PC-9 (cell line): Measurements from ENCODE around the gene ACAD8. TPM values are rescaled to one million over a fixed set of nuclear protein-coding genes. Genes with fewer than 3 reads are reported as not detected.
A peak's percentile ranks its signal among the peaks of the same experiment; 100 is the strongest.
"Not testable (repeated sequence)": the region's sequence is repeated elsewhere in the genome, so short reads cannot be mapped to it uniquely, and the experiment has no call there.

Source experiments
- BruUV-seq: library from RNA; stranded (reverse); fragments of 400-500 nt; replicated peaks from 2 replicates; lab custom pipeline; 2021; lab: Mats Ljungman, UMichigan
- CTCF ChIA-PET: fragments of 300-600 bp; sonication (Branson Sonifier 250); formaldehyde crosslinking; loops from one replicate; lab custom pipeline; 2022; ENCODE audit warnings: antibody characterized with exemption; lab: Charles Lee
- POLR2A ChIA-PET: fragments of 300-600 bp; sonication (Branson Sonifier 250); formaldehyde crosslinking; loops from one replicate; lab custom pipeline; 2022; ENCODE audit warnings: antibody characterized with exemption; ENCODE audit not compliant: unreplicated experiment; lab: Charles Lee
- DNase-seq, 2 experiments: peaks; one replicate each; pipeline versions ENCODE4 v3.0.0 to v3.0.0-alpha.2; 2015 to 2022; ENCODE audit warnings: mixed read lengths in 1 of 2
- H2AFZ ChIP-seq: fragments of 200-600 bp; sonication (generic); 2 replicates; pipeline ENCODE4 v1.8.1; 2017; ENCODE audit warnings: antibody characterized with exemption
- H3F3A ChIP-seq: fragments of 200-600 bp; sonication (generic); 2 replicates; pipeline ENCODE4 v1.8.1; 2017; ENCODE audit warnings: antibody characterized with exemption, mild to moderate bottlenecking, low read depth; ENCODE audit not compliant: insufficient read depth
- H3K27ac ChIP-seq: fragments of 200-600 bp; sonication (generic); 2 replicates; pipeline ENCODE4 v1.6.1; 2016; ENCODE audit warnings: mixed run types
- H3K27me3 ChIP-seq: fragments of 200-600 bp; sonication (generic); 2 replicates; pipeline ENCODE4 v1.6.1; 2016; ENCODE audit warnings: low read depth, mixed run types; ENCODE audit not compliant: insufficient read depth
- H3K36me3 ChIP-seq: fragments of 200-600 bp; sonication (generic); 2 replicates; pipeline ENCODE4 v1.6.1; 2016; ENCODE audit warnings: low read depth, mixed run types
- H3K4me1 ChIP-seq: fragments of 200-600 bp; sonication (generic); replicated peaks from 2 replicates; pipeline ENCODE4 v1.6.1; 2016; ENCODE audit warnings: mixed run types; ENCODE audit not compliant: insufficient read depth
- H3K4me2 ChIP-seq: fragments of 200-600 bp; sonication (generic); 2 replicates; pipeline ENCODE4 v1.6.1; 2017; ENCODE audit warnings: mixed run types
- H3K4me3 ChIP-seq: fragments of 200-600 bp; sonication (generic); 2 replicates; pipeline ENCODE4 v1.6.1; 2016; ENCODE audit warnings: mixed run types
- H3K79me2 ChIP-seq: fragments of 200-600 bp; sonication (generic); 2 replicates; pipeline ENCODE4 v1.6.1; 2017; ENCODE audit warnings: low read depth, mixed run types
- H3K9me2 ChIP-seq: fragments of 200-600 bp; sonication (generic); 2 replicates; pipeline ENCODE4 v1.8.1; 2017; ENCODE audit warnings: mild to moderate bottlenecking; ENCODE audit not compliant: insufficient read depth
- H3K9me3 ChIP-seq: fragments of 200-600 bp; sonication (generic); 2 replicates; pipeline ENCODE4 v1.8.1; 2016; ENCODE audit warnings: low read depth; ENCODE audit not compliant: insufficient read depth
- H4K20me1 ChIP-seq: fragments of 200-600 bp; sonication (generic); 2 replicates; pipeline ENCODE4 v1.8.1; 2017; ENCODE audit not compliant: insufficient read depth
- EZH2 ChIP-seq: fragments of 200-600 bp; sonication (generic); IDR thresholded peaks from 2 replicates; pipeline ENCODE4 v1.8.0; 2017; ENCODE audit warnings: antibody characterized with exemption, low read depth
- intact Hi-C: fragments of 100-400 bp; cut with micrococcal nuclease; formaldehyde crosslinking; loops from one replicate; pipeline ENCODE4 v1.10.0; 2022; ENCODE audit not compliant: unreplicated experiment
- total RNA-seq: library from RNA; stranded (reverse); gene quantifications from 2 replicates; pipeline ENCODE4 v1.2.3, GENCODE V29; 2021
- TF ChIP-seq, protein P1 (sequence below): fragments of 200-600 bp; sonication (generic); conservative IDR thresholded peaks from 2 replicates; pipeline ENCODE4 v1.6.1; 2017; ENCODE audit warnings: mixed run types, antibody characterized with exemption, mild to moderate bottlenecking, moderate library complexity

Gene ACAD8
- total RNA-seq, 1 experiment from 2014 or later = 16.1 TPM

DNA sequence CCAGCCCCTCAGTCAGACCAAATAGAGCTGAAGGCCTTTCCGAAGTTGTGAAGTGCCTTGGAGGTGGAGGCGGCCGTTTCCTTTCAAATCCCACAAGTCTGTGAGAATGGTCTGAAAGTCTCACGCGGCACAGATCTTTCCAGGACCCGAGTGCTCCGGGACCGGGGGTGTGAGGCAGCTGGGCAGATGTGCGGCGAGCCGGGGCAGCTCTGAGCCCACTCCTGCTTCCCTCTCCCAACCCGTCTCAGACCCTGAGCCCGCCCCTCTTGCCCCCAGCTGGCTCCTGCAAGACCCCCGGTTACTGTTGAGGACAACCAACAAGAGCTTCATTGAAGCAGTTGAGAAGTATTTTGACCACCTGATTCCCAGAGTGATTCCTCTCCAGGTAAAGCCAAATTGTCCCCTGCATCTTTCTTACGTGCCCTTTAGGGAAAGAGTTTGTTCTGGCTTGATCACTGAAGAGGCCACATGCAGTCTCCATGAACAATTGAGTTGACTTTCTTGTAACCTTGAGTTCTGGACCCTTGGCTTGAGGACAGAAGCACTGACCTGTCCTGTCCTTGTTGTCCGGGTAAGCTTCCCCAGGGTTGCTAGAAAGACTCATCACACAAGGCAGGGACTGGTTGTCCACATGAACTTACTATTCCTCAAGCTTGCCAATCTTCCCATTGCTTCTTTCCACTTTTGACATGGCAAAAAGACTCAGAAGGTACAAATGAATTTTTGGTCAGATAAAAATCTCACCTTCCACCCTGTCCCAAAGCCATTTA is 30.3 kb downstream of the ACAD8 start:
- Histone ChIP-seq H3K4me1 (no peaks in the 10 kb centered on the region), H3K36me3 (no peaks in the 10 kb centered on the region), H3K4me2 (no peak overlapping the region), H3K27ac (no peak overlapping the region), H3F3A (peaks cover 4% of the 10 kb centered on the region; the same call in 1 of the 2 replicates), H2AFZ (no peak overlapping the region), H3K9me3 (no peaks in the 10 kb centered on the region), H4K20me1 (no peaks in the 10 kb centered on the region), H3K27me3 (peaks cover 5% of the 10 kb centered on the region; the same call in 1 of the 2 replicates), H3K9me2 (no peaks in the 10 kb centered on the region), H3K4me3 (no peak overlapping the region), H3K79me2 (peaks cover 6% of the 10 kb centered on the region; the same call in 1 of the 2 replicates)
- CTCF ChIA-PET = no interaction called here
- intact Hi-C loops = no loop called here
- DNase-seq = no peak
- POLR2A ChIA-PET = no interaction called here
- no TSS peak for BruUV-seq
- TF ChIP-seq, protein P1, sequence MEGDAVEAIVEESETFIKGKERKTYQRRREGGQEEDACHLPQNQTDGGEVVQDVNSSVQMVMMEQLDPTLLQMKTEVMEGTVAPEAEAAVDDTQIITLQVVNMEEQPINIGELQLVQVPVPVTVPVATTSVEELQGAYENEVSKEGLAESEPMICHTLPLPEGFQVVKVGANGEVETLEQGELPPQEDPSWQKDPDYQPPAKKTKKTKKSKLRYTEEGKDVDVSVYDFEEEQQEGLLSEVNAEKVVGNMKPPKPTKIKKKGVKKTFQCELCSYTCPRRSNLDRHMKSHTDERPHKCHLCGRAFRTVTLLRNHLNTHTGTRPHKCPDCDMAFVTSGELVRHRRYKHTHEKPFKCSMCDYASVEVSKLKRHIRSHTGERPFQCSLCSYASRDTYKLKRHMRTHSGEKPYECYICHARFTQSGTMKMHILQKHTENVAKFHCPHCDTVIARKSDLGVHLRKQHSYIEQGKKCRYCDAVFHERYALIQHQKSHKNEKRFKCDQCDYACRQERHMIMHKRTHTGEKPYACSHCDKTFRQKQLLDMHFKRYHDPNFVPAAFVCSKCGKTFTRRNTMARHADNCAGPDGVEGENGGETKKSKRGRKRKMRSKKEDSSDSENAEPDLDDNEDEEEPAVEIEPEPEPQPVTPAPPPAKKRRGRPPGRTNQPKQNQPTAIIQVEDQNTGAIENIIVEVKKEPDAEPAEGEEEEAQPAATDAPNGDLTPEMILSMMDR = no peak
- TF ChIP-seq EZH2 = no peak

DNA sequence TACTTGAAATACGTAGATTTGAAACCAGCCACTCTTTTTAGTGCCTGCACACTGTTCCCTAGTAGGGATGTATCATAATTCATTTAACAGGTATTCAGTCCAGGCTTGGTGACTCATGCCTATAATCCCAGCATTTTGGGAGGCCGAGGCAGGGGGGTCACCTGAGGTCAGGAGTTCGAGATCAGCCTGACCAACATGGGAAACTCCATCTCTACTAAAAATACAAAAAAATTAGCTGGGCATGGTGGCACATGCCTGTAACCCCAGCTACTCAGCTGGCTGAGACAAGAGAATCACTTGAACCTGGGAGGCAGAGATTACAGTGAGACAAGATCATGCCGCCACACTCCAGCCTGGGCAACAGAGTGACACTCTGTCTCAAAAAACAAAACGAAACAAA is 31.0 kb downstream of the ACAD8 start:
- DNase-seq, intact Hi-C loops, CTCF ChIA-PET: not testable (repeated sequence)

DNA sequence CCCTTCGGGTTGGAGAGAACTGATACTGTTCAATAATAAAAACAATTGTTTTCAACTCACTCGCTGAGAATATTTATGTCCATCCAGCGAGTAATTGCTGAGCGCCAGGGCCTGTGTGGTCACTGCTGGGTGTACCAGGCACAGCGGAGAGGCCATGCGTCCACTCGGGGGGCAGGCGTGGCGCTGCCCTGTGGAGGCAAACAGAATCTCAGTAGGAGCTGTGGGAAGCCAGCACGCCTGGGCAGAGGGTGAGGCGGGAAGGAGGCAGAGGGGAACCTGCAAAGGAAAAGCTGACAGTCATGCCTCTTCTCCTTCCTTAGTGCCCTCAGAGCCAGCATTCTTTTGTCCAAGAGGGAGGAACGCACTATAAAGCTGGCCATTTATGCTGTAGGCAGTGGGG is 34.2 kb downstream of the ACAD8 start:
- TF ChIP-seq, protein P1 = no peak
- no peak for TF ChIP-seq EZH2
- Histone ChIP-seq H2AFZ (peak overlapping the region; percentile 71), H3K4me2 (peak overlapping the region; percentile 72), H3K79me2 (peaks cover 6% of the 10 kb centered on the region; the same call in 1 of the 2 replicates), H3K27me3 (no peaks in the 10 kb centered on the region), H3F3A (peaks cover 4% of the 10 kb centered on the region; the same call in 1 of the 2 replicates), H3K4me3 (peak overlapping the region; percentile 58), H3K4me1 (no peaks in the 10 kb centered on the region), H3K9me3 (no peaks in the 10 kb centered on the region), H3K36me3 (no peaks in the 10 kb centered on the region), H3K27ac (no peak overlapping the region), H4K20me1 (no peaks in the 10 kb centered on the region), H3K9me2 (no peaks in the 10 kb centered on the region)
- CTCF ChIA-PET = no interaction called here
- BruUV-seq = no TSS peak
- intact Hi-C loops = no loop called here
- POLR2A ChIA-PET = no interaction called here
- DNase-seq = no peak

More for the DNA sequence above, 31.0 kb downstream of the ACAD8 start:
- H3K4me1 ChIP-seq, H3K4me3 ChIP-seq, H3K36me3 ChIP-seq, H3K9me2 ChIP-seq, H3F3A ChIP-seq, H3K9me3 ChIP-seq, H3K27ac ChIP-seq, POLR2A ChIA-PET, H3K79me2 ChIP-seq, H4K20me1 ChIP-seq, H3K4me2 ChIP-seq, BruUV-seq, H3K27me3 ChIP-seq, H2AFZ ChIP-seq: not testable (repeated sequence)
